WTC11 (cell line): Measurements from ENCODE around the gene SOX9. TPM values are rescaled to one million over a fixed set of nuclear protein-coding genes. Genes with fewer than 3 reads are reported as not detected.

ENCODE experiments used
- ATAC-seq: fragments of 200-7000 bp; cut with Tn5 transposase; 2 replicates; pipeline ENCODE4 v1.10.0; 2021; ENCODE audit warnings: mild to moderate bottlenecking, moderate library complexity
- CTCF ChIA-PET: fragments of 300-600 bp; sonication (Branson Sonifier 250); formaldehyde crosslinking; loops from one replicate; lab custom pipeline; 2021; ENCODE audit warnings: antibody characterized with exemption; lab: Charles Lee
- POLR2A ChIA-PET: fragments of 350-600 bp; sonication (Branson Sonifier 250); formaldehyde crosslinking; loops from one replicate; lab custom pipeline; 2021; ENCODE audit warnings: antibody characterized with exemption; lab: Charles Lee
- DNase-seq: peaks from one replicate; pipeline ENCODE4 v3.0.0; 2021; ENCODE audit warnings: low spot score
- H3K27ac Mint-ChIP-seq: 2 replicates; pipeline ENCODE4 v1.8.0; 2021; ENCODE audit warnings: mixed read lengths
- H3K27me3 Mint-ChIP-seq: 2 replicates; pipeline ENCODE4 v1.8.0; 2021; ENCODE audit warnings: low read depth, mild to moderate bottlenecking, moderate library complexity, mixed read lengths
- H3K36me3 Mint-ChIP-seq: 2 replicates; pipeline ENCODE4 v1.8.0; 2021; ENCODE audit warnings: mixed read lengths
- H3K4me1 Mint-ChIP-seq: 2 replicates; pipeline ENCODE4 v1.8.0; 2022; ENCODE audit warnings: mixed read lengths
- H3K4me3 Mint-ChIP-seq: 2 replicates; pipeline ENCODE4 v1.8.0; 2021; ENCODE audit warnings: mild to moderate bottlenecking, moderate library complexity, mixed read lengths
- H3K9me3 Mint-ChIP-seq: 2 replicates; pipeline ENCODE4 v1.8.0; 2021; ENCODE audit warnings: mixed read lengths
- CREM ChIP-seq: sonication (generic); formaldehyde crosslinking; IDR thresholded peaks from 2 replicates; pipeline ENCODE4 v1.8.1; 2022; ENCODE audit warnings: mild to moderate bottlenecking, missing genetic modification reagents, moderate library complexity
- ELF4 ChIP-seq: sonication (generic); formaldehyde crosslinking; IDR thresholded peaks from 2 replicates; pipeline ENCODE4 v1.8.1; 2022; ENCODE audit warnings: low read depth, mild to moderate bottlenecking, moderate library complexity, missing genetic modification reagents
- EMX1 ChIP-seq: fragments of 250-450 bp; sonication (Bioruptor Pico); IDR thresholded peaks from 2 replicates; pipeline ENCODE4 v1.8.0; 2021; ENCODE audit warnings: mild to moderate bottlenecking
- GABPB1 ChIP-seq: sonication (generic); formaldehyde crosslinking; IDR thresholded peaks from 2 replicates; pipeline ENCODE4 v1.8.1; 2023; ENCODE audit warnings: mild to moderate bottlenecking, missing genetic modification reagents
- GTF2I ChIP-seq: fragments of 250-450 bp; sonication (Bioruptor Pico); conservative IDR thresholded peaks from 2 replicates; pipeline ENCODE4 v1.4.0; 2021; ENCODE audit warnings: mild to moderate bottlenecking
- NFATC4 ChIP-seq: fragments of 250-450 bp; sonication (Bioruptor Pico); IDR thresholded peaks from 2 replicates; pipeline ENCODE4 v1.9.0; 2021; ENCODE audit warnings: mild to moderate bottlenecking
- NFE2L1 ChIP-seq: sonication (generic); formaldehyde crosslinking; IDR thresholded peaks from 2 replicates; pipeline ENCODE4 v1.8.1; 2023; ENCODE audit warnings: missing genetic modification reagents
- PRRX2 ChIP-seq: fragments of 250-450 bp; sonication (Bioruptor Pico); IDR thresholded peaks from 2 replicates; pipeline ENCODE4 v1.8.0; 2021; ENCODE audit warnings: mild to moderate bottlenecking
- TP53 ChIP-seq: sonication (generic); formaldehyde crosslinking; IDR thresholded peaks from 2 replicates; pipeline ENCODE4 v1.8.1; 2023; ENCODE audit warnings: mild to moderate bottlenecking, missing genetic modification reagents
- ZNF423 ChIP-seq: fragments of 250-450 bp; sonication (Bioruptor Pico); IDR thresholded peaks from 2 replicates; pipeline ENCODE4 v2.1.2; 2022; ENCODE audit warnings: mild to moderate bottlenecking, moderate library complexity
- ZNF512 ChIP-seq: sonication (generic); formaldehyde crosslinking; IDR thresholded peaks from 2 replicates; pipeline ENCODE4 v1.8.1; 2022; ENCODE audit warnings: missing genetic modification reagents, borderline replicate concordance
- ZNF671 ChIP-seq: fragments of 250-450 bp; sonication (Bioruptor Pico); IDR thresholded peaks from 2 replicates; pipeline ENCODE4 v1.8.0; 2021; ENCODE audit warnings: mild to moderate bottlenecking
- total RNA-seq: library from RNA; stranded (reverse); gene quantifications from 3 replicates; pipeline ENCODE4 v1.2.3, GENCODE V29; 2021
- TF ChIP-seq, protein P1 (sequence below): sonication (generic); formaldehyde crosslinking; IDR thresholded peaks from 2 replicates; pipeline ENCODE4 v1.8.1; 2023; ENCODE audit warnings: mild to moderate bottlenecking, missing genetic modification reagents, borderline replicate concordance
- TF ChIP-seq, protein P2 (sequence below): fragments of 200-600 bp; IDR thresholded peaks from 2 replicates; pipeline ENCODE4 v1.8.0; 2022; ENCODE audit warnings: antibody characterized with exemption

The SOX9 gene
- total RNA-seq, 1 experiment from 2014 or later = 8.1 TPM

GRCh38 chr17:72090108-72090507 lies 30.7 kb upstream of the SOX9 start:
- H3K4me1 Mint-ChIP-seq = peaks cover 16% of the 10 kb centered on the region
- no peak overlapping the region for H3K4me3 Mint-ChIP-seq
- H3K9me3 Mint-ChIP-seq = peaks cover 13% of the 10 kb centered on the region
- no peaks in the 10 kb centered on the region for H3K27me3 Mint-ChIP-seq
- no peaks in the 10 kb centered on the region; the same call in 1 of the 2 replicates for H3K36me3 Mint-ChIP-seq
- POLR2A ChIA-PET = no interaction called here
- TF ChIP-seq NFE2L1 (CRISPR knock-in tag) (no peak), TP53 (CRISPR knock-in tag) (no peak), ELF4 (CRISPR knock-in tag) (no peak)
- no peak overlapping the region for H3K27ac Mint-ChIP-seq
- DNase-seq (no peak), ATAC-seq (no peak)
- CTCF ChIA-PET = no interaction called here

- H3K27me3 Mint-ChIP-seq = no peaks in the 10 kb centered on the region
- no peak overlapping the region for H3K27ac Mint-ChIP-seq
- CTCF ChIA-PET = interaction anchor here (0.6 to 0.7 kb wide), 4 partner anchors 12 to 255 kb away, joined by 3 to 4 read pairs (median 3); partner anchors contain the start of gene SOX9
- POLR2A ChIA-PET = no interaction called here
- H3K4me3 Mint-ChIP-seq = no peak overlapping the region
- TF ChIP-seq EMX1 (CRISPR knock-in tag) = no peak
- TF ChIP-seq GABPB1 (CRISPR knock-in tag) = peak; percentile 53; the same call in 1 of the 2 replicates
- no peak for TF ChIP-seq NFE2L1 (CRISPR knock-in tag)
- no peak for DNase-seq
- peaks cover 17% of the 10 kb centered on the region for H3K9me3 Mint-ChIP-seq
- peaks cover 19% of the 10 kb centered on the region for H3K4me1 Mint-ChIP-seq
- no peak for ATAC-seq
- no peaks in the 10 kb centered on the region; the same call in 1 of the 2 replicates for H3K36me3 Mint-ChIP-seq
Observed at GRCh38 chr17:72092710-72093322, 28.0 kb upstream of the SOX9 start.

GRCh38 chr17:72093707-72094106 lies 27.1 kb upstream of the SOX9 start:
- TF ChIP-seq GTF2I (CRISPR knock-in tag) (no peak), ZNF512 (CRISPR knock-in tag) (no peak), ZNF423 (no peak), PRRX2 (CRISPR knock-in tag) (no peak), CREM (CRISPR knock-in tag) (no peak), NFATC4 (no peak)
- TF ChIP-seq, protein P1, sequence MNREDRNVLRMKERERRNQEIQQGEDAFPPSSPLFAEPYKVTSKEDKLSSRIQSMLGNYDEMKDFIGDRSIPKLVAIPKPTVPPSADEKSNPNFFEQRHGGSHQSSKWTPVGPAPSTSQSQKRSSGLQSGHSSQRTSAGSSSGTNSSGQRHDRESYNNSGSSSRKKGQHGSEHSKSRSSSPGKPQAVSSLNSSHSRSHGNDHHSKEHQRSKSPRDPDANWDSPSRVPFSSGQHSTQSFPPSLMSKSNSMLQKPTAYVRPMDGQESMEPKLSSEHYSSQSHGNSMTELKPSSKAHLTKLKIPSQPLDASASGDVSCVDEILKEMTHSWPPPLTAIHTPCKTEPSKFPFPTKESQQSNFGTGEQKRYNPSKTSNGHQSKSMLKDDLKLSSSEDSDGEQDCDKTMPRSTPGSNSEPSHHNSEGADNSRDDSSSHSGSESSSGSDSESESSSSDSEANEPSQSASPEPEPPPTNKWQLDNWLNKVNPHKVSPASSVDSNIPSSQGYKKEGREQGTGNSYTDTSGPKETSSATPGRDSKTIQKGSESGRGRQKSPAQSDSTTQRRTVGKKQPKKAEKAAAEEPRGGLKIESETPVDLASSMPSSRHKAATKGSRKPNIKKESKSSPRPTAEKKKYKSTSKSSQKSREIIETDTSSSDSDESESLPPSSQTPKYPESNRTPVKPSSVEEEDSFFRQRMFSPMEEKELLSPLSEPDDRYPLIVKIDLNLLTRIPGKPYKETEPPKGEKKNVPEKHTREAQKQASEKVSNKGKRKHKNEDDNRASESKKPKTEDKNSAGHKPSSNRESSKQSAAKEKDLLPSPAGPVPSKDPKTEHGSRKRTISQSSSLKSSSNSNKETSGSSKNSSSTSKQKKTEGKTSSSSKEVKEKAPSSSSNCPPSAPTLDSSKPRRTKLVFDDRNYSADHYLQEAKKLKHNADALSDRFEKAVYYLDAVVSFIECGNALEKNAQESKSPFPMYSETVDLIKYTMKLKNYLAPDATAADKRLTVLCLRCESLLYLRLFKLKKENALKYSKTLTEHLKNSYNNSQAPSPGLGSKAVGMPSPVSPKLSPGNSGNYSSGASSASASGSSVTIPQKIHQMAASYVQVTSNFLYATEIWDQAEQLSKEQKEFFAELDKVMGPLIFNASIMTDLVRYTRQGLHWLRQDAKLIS (CRISPR knock-in tag) = no peak
- H3K4me3 Mint-ChIP-seq = no peak overlapping the region
- peaks cover 24% of the 10 kb centered on the region for H3K9me3 Mint-ChIP-seq
- ChIA-PET CTCF (no interaction called here), POLR2A (no interaction called here)
- ATAC-seq (peak; percentile 38), DNase-seq (no peak)
- peaks cover 19% of the 10 kb centered on the region for H3K4me1 Mint-ChIP-seq
- H3K36me3 Mint-ChIP-seq = no peaks in the 10 kb centered on the region; the same call in 1 of the 2 replicates
- no peak overlapping the region for H3K27ac Mint-ChIP-seq
- H3K27me3 Mint-ChIP-seq = no peaks in the 10 kb centered on the region

- POLR2A ChIA-PET = no interaction called here
- peaks cover 19% of the 10 kb centered on the region for H3K4me1 Mint-ChIP-seq
- no peaks in the 10 kb centered on the region; the same call in 1 of the 2 replicates for H3K36me3 Mint-ChIP-seq
- no peaks in the 10 kb centered on the region for H3K27me3 Mint-ChIP-seq
- H3K4me3 Mint-ChIP-seq = no peak overlapping the region
- ATAC-seq (no peak), DNase-seq (no peak)
- no peak overlapping the region for H3K27ac Mint-ChIP-seq
- TF ChIP-seq, protein P2, sequence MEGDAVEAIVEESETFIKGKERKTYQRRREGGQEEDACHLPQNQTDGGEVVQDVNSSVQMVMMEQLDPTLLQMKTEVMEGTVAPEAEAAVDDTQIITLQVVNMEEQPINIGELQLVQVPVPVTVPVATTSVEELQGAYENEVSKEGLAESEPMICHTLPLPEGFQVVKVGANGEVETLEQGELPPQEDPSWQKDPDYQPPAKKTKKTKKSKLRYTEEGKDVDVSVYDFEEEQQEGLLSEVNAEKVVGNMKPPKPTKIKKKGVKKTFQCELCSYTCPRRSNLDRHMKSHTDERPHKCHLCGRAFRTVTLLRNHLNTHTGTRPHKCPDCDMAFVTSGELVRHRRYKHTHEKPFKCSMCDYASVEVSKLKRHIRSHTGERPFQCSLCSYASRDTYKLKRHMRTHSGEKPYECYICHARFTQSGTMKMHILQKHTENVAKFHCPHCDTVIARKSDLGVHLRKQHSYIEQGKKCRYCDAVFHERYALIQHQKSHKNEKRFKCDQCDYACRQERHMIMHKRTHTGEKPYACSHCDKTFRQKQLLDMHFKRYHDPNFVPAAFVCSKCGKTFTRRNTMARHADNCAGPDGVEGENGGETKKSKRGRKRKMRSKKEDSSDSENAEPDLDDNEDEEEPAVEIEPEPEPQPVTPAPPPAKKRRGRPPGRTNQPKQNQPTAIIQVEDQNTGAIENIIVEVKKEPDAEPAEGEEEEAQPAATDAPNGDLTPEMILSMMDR = no peak
- TF ChIP-seq ZNF671 = no peak
- TF ChIP-seq, all 79 proteins: peak for 0
- H3K9me3 Mint-ChIP-seq = peaks cover 24% of the 10 kb centered on the region
- CTCF ChIA-PET = no interaction called here
Observed at GRCh38 chr17:72095316-72095715, 25.5 kb upstream of the SOX9 start.
